IMR-90 (cell line): ENCODE results near the gene VAV1. TPM values are rescaled to one million over a fixed set of nuclear protein-coding genes. Genes with fewer than 3 reads are reported as not detected.

Experiments
- ATAC-seq: fragments of 200-7000 bp; cut with Tn5 transposase; 2 replicates; pipeline ENCODE4 v1.9.1; 2020; ENCODE audit warnings: low read depth, mild to moderate bottlenecking, moderate library complexity
- BruUV-seq: library from RNA; stranded (reverse); fragments of 400-500 nt; replicated peaks from 2 replicates; lab custom pipeline; 2021; lab: Mats Ljungman, UMichigan
- CTCF ChIA-PET: fragments of 300-600 bp; formaldehyde crosslinking; extraction: SDS; loops from one replicate; lab custom pipeline; 2021; ENCODE audit warnings: antibody characterized with exemption; lab: Yijun Ruan, JAX
- POLR2A ChIA-PET: fragments of 300-600 bp; sonication (Branson Sonifier 250); formaldehyde crosslinking; loops from one replicate; lab custom pipeline; 2022; ENCODE audit warnings: antibody characterized with exemption; ENCODE audit not compliant: unreplicated experiment; lab: Charles Lee
- DNase-seq: peaks from one replicate; pipeline ENCODE4 v3.0.0; 2013
- H2AFZ ChIP-seq: replicated peaks from 2 replicates; pipeline ENCODE3; 2013; ENCODE audit warnings: low read length, mild to moderate bottlenecking; ENCODE audit not compliant: poor library complexity
- H2AK5ac ChIP-seq: 2 replicates; pipeline ENCODE4 v1.6.1; 2013; ENCODE audit warnings: low read depth, low read length, inconsistent platforms
- H2AK9ac ChIP-seq: replicated peaks from 2 replicates; pipeline ENCODE3; 2013; ENCODE audit warnings: mild to moderate bottlenecking, low read depth, low read length, moderate library complexity; ENCODE audit not compliant: poor library complexity
- H2BK120ac ChIP-seq: 2 replicates; pipeline ENCODE4 v1.6.1; 2013; ENCODE audit warnings: low read depth, low read length, inconsistent platforms
- H2BK15ac ChIP-seq: 3 replicates; pipeline ENCODE4 v1.6.1; 2013; ENCODE audit warnings: low read depth, low read length, inconsistent platforms
- H2BK20ac ChIP-seq: 2 replicates; pipeline ENCODE4 v1.6.1; 2013; ENCODE audit warnings: low read depth, mild to moderate bottlenecking, inconsistent platforms, low read length, moderate library complexity
- H2BK5ac ChIP-seq: 2 replicates; pipeline ENCODE4 v1.6.1; 2013; ENCODE audit warnings: mild to moderate bottlenecking, low read depth, low read length, inconsistent platforms; ENCODE audit not compliant: poor library complexity, severe bottlenecking
- H3K14ac ChIP-seq: replicated peaks from 2 replicates; pipeline ENCODE4 v1.6.1; 2013; ENCODE audit warnings: low read depth, low read length, inconsistent platforms
- H3K18ac ChIP-seq: 2 replicates; pipeline ENCODE4 v1.6.1; 2013; ENCODE audit warnings: low read depth, low read length, control low read depth
- H3K23ac ChIP-seq: 2 replicates; pipeline ENCODE4 v1.6.1; 2013; ENCODE audit warnings: low read depth, low read length, inconsistent platforms
- H3K27ac ChIP-seq: 2 replicates; pipeline ENCODE4 v1.5.1; 2013; ENCODE audit warnings: mild to moderate bottlenecking, control low read depth, low read length; ENCODE audit not compliant: insufficient read depth
- H3K27me3 ChIP-seq: 2 replicates; pipeline ENCODE4 v1.6.1; 2013; ENCODE audit warnings: low read length; ENCODE audit not compliant: control insufficient read depth, insufficient read depth
- H3K36me3 ChIP-seq: 2 replicates; pipeline ENCODE4 v1.6.1; 2013; ENCODE audit warnings: low read length, mixed read lengths; ENCODE audit not compliant: control insufficient read depth, insufficient read depth
- H3K4ac ChIP-seq: 2 replicates; pipeline ENCODE4 v1.6.1; 2013; ENCODE audit warnings: low read depth, low read length, inconsistent platforms
- H3K4me1 ChIP-seq: 2 replicates; pipeline ENCODE4 v1.6.1; 2013; ENCODE audit warnings: low read length, mixed read lengths; ENCODE audit not compliant: control insufficient read depth, insufficient read depth
- H3K4me2 ChIP-seq: 2 replicates; pipeline ENCODE4 v1.6.1; 2013; ENCODE audit warnings: low read depth, mild to moderate bottlenecking, control low read depth, low read length, moderate library complexity
- H3K4me3 ChIP-seq: 2 replicates; pipeline ENCODE4 v1.5.1; 2013; ENCODE audit warnings: low read depth, mild to moderate bottlenecking, control low read depth, low read length, moderate library complexity; ENCODE audit not compliant: insufficient read depth
- H3K56ac ChIP-seq: 2 replicates; pipeline ENCODE4 v1.6.1; 2013; ENCODE audit warnings: low read length, inconsistent platforms; ENCODE audit not compliant: insufficient read depth; ENCODE audit errors: extremely low read depth
- H3K79me1 ChIP-seq, 2 experiments: 2 replicates each; pipeline ENCODE4 v1.6.1; 2013; ENCODE audit warnings: low read length in 2 of 2, inconsistent platforms in 1 of 2, low read depth in 1 of 2
- H3K9ac ChIP-seq: 2 replicates; pipeline ENCODE4 v1.6.1; 2013; ENCODE audit warnings: low read depth, low read length, control low read depth
- H3K9me1 ChIP-seq: 2 replicates; pipeline ENCODE4 v1.6.1; 2013; ENCODE audit warnings: low read length, inconsistent platforms; ENCODE audit not compliant: insufficient read depth
- H3K9me3 ChIP-seq: 2 replicates; pipeline ENCODE4 v1.6.1; 2013; ENCODE audit warnings: low read length; ENCODE audit not compliant: control insufficient read depth, insufficient read depth
- H4K20me1 ChIP-seq: 2 replicates; pipeline ENCODE4 v1.6.1; 2013; ENCODE audit warnings: low read length, inconsistent platforms; ENCODE audit not compliant: insufficient read depth
- H4K5ac ChIP-seq: 2 replicates; pipeline ENCODE4 v1.6.1; 2013; ENCODE audit warnings: mild to moderate bottlenecking, low read depth, low read length, control low read depth
- H4K8ac ChIP-seq, 2 experiments: 2 replicates each; pipeline ENCODE4 v1.6.1; 2013; ENCODE audit warnings: low read depth in 2 of 2, low read length in 2 of 2, control low read depth in 1 of 2, inconsistent platforms in 1 of 2
- H4K91ac ChIP-seq: 2 replicates; pipeline ENCODE4 v1.6.1; 2013; ENCODE audit warnings: low read depth, low read length, inconsistent platforms; ENCODE audit not compliant: insufficient read depth
- BHLHE40 ChIP-seq: fragments of 150-350 bp; IDR thresholded peaks from 2 replicates; pipeline ENCODE4 v1.6.1; 2016; ENCODE audit warnings: mild to moderate bottlenecking, low read depth, low read length
- MXI1 ChIP-seq: IDR thresholded peaks from 2 replicates; pipeline ENCODE4 v1.6.1; 2012; ENCODE audit warnings: low read depth, mild to moderate bottlenecking, low read length, moderate library complexity, borderline replicate concordance
- NFE2L2 ChIP-seq: fragments of 150-350 bp; IDR thresholded peaks from 2 replicates; pipeline ENCODE4 v1.6.1; 2016; ENCODE audit warnings: low read depth, mild to moderate bottlenecking, low read length
- POLR2A ChIP-seq: IDR thresholded peaks from 2 replicates; pipeline ENCODE4 v1.6.1; 2012; ENCODE audit warnings: mild to moderate bottlenecking, low read depth, low read length
- RFX5 ChIP-seq: IDR thresholded peaks from 2 replicates; pipeline ENCODE4 v1.8.0; 2012; ENCODE audit warnings: low read depth, mild to moderate bottlenecking, low read length, moderate library complexity
- SMC3 ChIP-seq: fragments of 150-350 bp; IDR thresholded peaks from 2 replicates; pipeline ENCODE4 v1.6.1; 2016; ENCODE audit warnings: low read depth, mild to moderate bottlenecking, antibody characterized with exemption, low read length, moderate library complexity
- WGBS, 2 experiments: methylation state at CpG; one replicate each; pipeline versions ENCODE4 v1.1.5 to v1.1.7; 2013; ENCODE audit warnings: missing lambda C conversion rate in 2 of 2; ENCODE audit not compliant: insufficient read length in 1 of 2; ENCODE audit errors: extremely low coverage in 2 of 2; 5-methylcytosine and 5-hydroxymethylcytosine counted together
- dilution Hi-C: fragments of 300-500 bp; cut with HindIII; formaldehyde crosslinking; loops from one replicate; pipeline ENCODE4 v1.14.3; 2018; ENCODE audit warnings: low sequenced_read_pairs; ENCODE audit not compliant: unreplicated experiment
- in situ Hi-C: fragments of 300-500 bp; cut with MboI; formaldehyde crosslinking; loops from 3 replicates; pipeline ENCODE4 v1.14.3; 2019; ENCODE audit warnings: low sequenced_read_pairs, inconsistent platforms, mixed read lengths
- intact Hi-C: fragments of 100-400 bp; cut with micrococcal nuclease; formaldehyde crosslinking; loops from 2 replicates; pipeline ENCODE4 v1.10.0; 2022
- polyA plus RNA-seq, 3 experiments: library from polyadenylated mRNA; depleted of rRNA; stranded (reverse); fragments of >200 nt; gene quantifications; 2 replicates each; pipeline ENCODE4 v1.2.3, GENCODE V29; 2012; ENCODE audit warnings: low replicate concordance in 1 of 3
- total RNA-seq: library from RNA; depleted of rRNA; stranded (reverse); fragments of >200 nt; gene quantifications from 2 replicates; pipeline ENCODE4 v1.2.3, GENCODE V29; 2012

VAV1 gene
- total and polyA plus RNA-seq, 2 of the 4 experiments (the other 2 are of a cell fraction): not detected

DNA sequence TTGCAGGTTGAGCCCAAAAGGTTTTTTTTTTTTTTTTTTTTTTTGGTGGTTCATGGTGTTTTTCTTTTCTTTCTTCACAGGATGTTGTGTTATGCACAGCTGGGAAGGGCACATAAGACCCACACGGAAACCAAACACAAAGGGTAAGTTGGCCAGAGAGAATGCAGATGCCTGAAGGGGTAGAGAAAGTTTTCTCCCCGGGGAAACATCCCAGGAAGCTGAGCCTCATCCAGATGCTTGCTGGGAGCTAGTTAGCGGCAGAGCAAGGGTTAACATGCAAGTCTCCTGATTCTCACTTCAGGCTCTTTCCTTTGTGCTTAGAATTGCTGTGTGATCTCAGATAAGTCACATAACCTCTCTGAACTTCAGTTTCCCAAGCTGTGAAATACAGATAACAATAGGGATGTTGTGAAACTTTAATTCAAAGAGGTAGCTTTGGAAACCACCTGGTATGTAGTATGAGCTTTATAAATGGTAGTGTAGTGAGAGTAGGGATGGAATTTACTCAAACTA is 117.9 kb downstream of the VAV1 start:
- CTCF ChIA-PET: no interaction called here

More for the DNA sequence above, 117.9 kb downstream of the VAV1 start:
- Histone ChIP-seq H3K4me3 (no peak overlapping the region), H3K4me1 (no peaks in the 10 kb centered on the region), H3K27ac (no peak overlapping the region), H2BK15ac (no peak overlapping the region), H3K9me3 (peaks cover 23% of the 10 kb centered on the region), H3K9me1 (no peaks in the 10 kb centered on the region), H3K56ac (no peak overlapping the region), H3K9ac (no peak overlapping the region), H2BK120ac (no peak overlapping the region), H3K4ac (no peak overlapping the region), H2BK20ac (no peak overlapping the region), H2AK5ac (no peak overlapping the region), H2AK9ac (no peak overlapping the region), H3K4me2 (no peak overlapping the region), H4K20me1 (no peaks in the 10 kb centered on the region), H4K8ac (no peak overlapping the region), H3K36me3 (no peaks in the 10 kb centered on the region), H3K14ac (no peak overlapping the region), H3K23ac (no peak overlapping the region), H3K79me1 (no peaks in the 10 kb centered on the region), H4K5ac (no peak overlapping the region), H3K27me3 (no peaks in the 10 kb centered on the region), H3K18ac (no peak overlapping the region), H2AFZ (no peak overlapping the region), H4K91ac (no peak overlapping the region), H2BK5ac (no peak overlapping the region)
- POLR2A ChIA-PET: no interaction called here
- dilution Hi-C loops (no loop called here), in situ Hi-C loops (no loop called here), intact Hi-C loops (no loop called here)
- DNase-seq (no peak), ATAC-seq (no peak)
- WGBS, 2 experiments: no CpG with 5 or more reads among the region's 3 CpGs
- BruUV-seq: no TSS peak
- TF ChIP-seq MXI1 (no peak), RFX5 (no peak), SMC3 (no peak), NFE2L2 (no peak), POLR2A (no peak), BHLHE40 (no peak)
